Stimulated activated naive CD8-positive, alpha-beta T cell treated with anti-CD3 and anti-CD28 coated beads, Interleukin-15, Interleukin-2, amounts not matched to agents 100 ng/mL and 50 ng/mL, for 24 hours (primary cell): ENCODE data around the gene MMP17.
A peak's percentile ranks its signal among the peaks of the same experiment; 100 is the strongest.

Source experiments
- H3K27ac Mint-ChIP-seq: one replicate; pipeline ENCODE4 v1.8.0; 2021; ENCODE audit warnings: mild to moderate bottlenecking, mixed read lengths
- H3K27me3 Mint-ChIP-seq: one replicate; pipeline ENCODE4 v1.8.0; 2021; ENCODE audit warnings: mixed read lengths
- H3K36me3 Mint-ChIP-seq: one replicate; pipeline ENCODE4 v1.8.0; 2021; ENCODE audit warnings: low read depth, mixed read lengths
- H3K4me1 Mint-ChIP-seq: one replicate; pipeline ENCODE4 v1.8.0; 2021; ENCODE audit warnings: low read depth, mixed read lengths
- H3K4me3 Mint-ChIP-seq: one replicate; pipeline ENCODE4 v1.8.0; 2021; ENCODE audit warnings: mild to moderate bottlenecking, mixed read lengths
- H3K9me3 Mint-ChIP-seq: one replicate; pipeline ENCODE4 v1.8.0; 2021; ENCODE audit warnings: mixed read lengths

The MMP17 gene

GRCh38 chr12:131844656-131845055, 16.5 kb downstream of the MMP17 start:
- no peaks in the 10 kb centered on the region for H3K9me3 Mint-ChIP-seq
- no peak overlapping the region for H3K27ac Mint-ChIP-seq
- H3K4me3 Mint-ChIP-seq: no peak overlapping the region
- H3K27me3 Mint-ChIP-seq: no peaks in the 10 kb centered on the region
- no peaks in the 10 kb centered on the region for H3K4me1 Mint-ChIP-seq
- H3K36me3 Mint-ChIP-seq: no peaks in the 10 kb centered on the region

DNA sequence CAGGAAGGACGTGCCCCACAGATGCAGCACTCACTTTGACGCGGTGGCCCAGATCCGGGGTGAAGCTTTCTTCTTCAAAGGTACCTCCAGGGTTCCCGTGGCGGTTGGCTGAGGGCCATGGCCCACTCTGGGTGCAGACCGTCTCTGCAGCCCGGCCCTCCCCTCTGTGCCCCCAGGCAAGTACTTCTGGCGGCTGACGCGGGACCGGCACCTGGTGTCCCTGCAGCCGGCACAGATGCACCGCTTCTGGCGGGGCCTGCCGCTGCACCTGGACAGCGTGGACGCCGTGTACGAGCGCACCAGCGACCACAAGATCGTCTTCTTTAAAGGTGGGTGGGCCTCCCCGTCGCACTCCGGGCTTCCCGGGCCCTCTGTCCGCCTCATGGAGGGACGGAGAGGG, 16.9 kb downstream of the MMP17 start:
- Mint-ChIP-seq H3K4me1 (no peaks in the 10 kb centered on the region), H3K9me3 (no peaks in the 10 kb centered on the region), H3K27me3 (no peaks in the 10 kb centered on the region), H3K27ac (no peak overlapping the region), H3K4me3 (no peak overlapping the region), H3K36me3 (no peaks in the 10 kb centered on the region)

DNA sequence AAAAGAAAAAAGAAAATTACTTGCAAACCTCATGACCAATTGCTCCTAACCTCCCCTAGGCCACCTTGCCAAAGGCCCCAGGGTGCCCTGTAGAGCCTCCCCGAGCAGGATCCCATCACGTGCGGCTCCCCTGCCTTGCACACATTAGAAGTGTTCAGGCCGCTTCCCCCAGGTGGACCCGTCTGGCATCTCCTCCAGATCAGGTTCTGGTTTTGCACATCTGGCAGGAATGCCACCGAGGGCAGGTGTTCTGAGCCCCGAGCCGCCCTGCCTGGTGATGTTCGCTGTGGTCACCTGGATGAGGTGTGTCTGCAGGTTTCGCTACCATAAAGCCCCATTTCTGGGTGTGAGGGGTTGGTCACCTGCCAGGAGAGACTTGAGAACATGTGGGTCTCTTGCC, 19.3 kb downstream of the MMP17 start:
- H3K27me3 Mint-ChIP-seq: no peaks in the 10 kb centered on the region
- H3K27ac Mint-ChIP-seq: no peak overlapping the region
- no peaks in the 10 kb centered on the region for H3K36me3 Mint-ChIP-seq
- H3K9me3 Mint-ChIP-seq: no peaks in the 10 kb centered on the region
- H3K4me1 Mint-ChIP-seq: no peaks in the 10 kb centered on the region
- H3K4me3 Mint-ChIP-seq: no peak overlapping the region

DNA sequence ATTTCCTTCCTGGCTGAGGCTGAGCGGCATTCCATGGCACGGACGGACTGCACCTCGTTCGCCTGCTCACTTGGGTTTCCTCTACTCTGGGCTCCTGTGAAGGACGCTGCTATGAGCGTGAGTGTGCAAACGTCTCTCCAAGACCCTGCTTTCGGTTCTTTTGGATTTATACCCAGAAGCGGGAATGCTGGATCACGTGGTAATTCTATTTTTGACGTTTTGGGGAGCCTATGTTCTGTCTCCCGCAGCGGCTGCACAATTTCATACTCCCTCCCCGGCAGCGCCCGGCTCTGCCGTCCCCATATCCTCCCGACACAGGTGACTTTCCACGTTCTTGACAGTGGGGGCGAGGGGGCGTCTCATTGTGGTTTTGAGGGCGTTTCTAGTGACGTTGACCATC, 20.6 kb downstream of the MMP17 start:
- Mint-ChIP-seq H3K9me3 (no peaks in the 10 kb centered on the region), H3K4me1 (peaks cover 3% of the 10 kb centered on the region), H3K27ac (no peak overlapping the region), H3K27me3 (no peaks in the 10 kb centered on the region), H3K4me3 (no peak overlapping the region), H3K36me3 (no peaks in the 10 kb centered on the region)

DNA sequence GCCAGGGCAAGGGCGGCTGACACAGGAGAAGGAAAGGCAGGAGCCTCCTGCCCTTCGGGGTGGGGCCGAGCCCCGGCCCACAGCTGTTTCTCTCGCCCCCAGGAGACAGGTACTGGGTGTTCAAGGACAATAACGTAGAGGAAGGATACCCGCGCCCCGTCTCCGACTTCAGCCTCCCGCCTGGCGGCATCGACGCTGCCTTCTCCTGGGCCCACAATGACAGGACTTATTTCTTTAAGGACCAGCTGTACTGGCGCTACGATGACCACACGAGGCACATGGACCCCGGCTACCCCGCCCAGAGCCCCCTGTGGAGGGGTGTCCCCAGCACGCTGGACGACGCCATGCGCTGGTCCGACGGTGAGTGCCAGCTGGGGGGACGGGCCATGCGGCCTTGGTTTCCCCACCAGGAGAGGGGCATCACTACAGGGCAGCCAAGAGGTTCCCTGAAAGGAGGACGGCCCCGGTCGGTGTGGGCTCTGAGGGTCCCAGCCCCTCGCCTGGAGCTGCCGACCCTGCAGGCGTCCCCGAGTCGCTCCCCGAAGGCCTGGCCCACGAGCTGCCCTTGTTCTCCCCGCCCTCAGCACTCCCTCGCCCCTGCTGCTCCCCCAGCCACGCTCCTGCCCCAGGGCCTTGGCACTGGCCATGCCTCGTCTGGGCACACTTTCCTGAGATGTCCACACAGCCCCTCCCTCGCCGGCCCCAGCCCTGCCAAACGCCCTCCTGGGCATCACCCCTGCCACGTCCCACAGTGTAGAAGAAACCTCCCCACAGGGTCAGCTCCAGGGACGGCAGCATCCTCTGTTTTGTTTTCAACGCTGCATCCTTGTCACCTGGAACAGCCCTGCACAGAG, 21.7 kb downstream of the MMP17 start:
- Mint-ChIP-seq H3K9me3 (no peaks in the 10 kb centered on the region), H3K4me3 (no peak overlapping the region), H3K27ac (no peak overlapping the region), H3K4me1 (peaks cover 3% of the 10 kb centered on the region), H3K36me3 (no peaks in the 10 kb centered on the region), H3K27me3 (no peaks in the 10 kb centered on the region)

- H3K9me3 Mint-ChIP-seq: no peaks in the 10 kb centered on the region
- H3K36me3 Mint-ChIP-seq: no peaks in the 10 kb centered on the region
- no peak overlapping the region for H3K27ac Mint-ChIP-seq
- no peak overlapping the region for H3K4me3 Mint-ChIP-seq
- H3K27me3 Mint-ChIP-seq: no peaks in the 10 kb centered on the region
- H3K4me1 Mint-ChIP-seq: peaks cover 3% of the 10 kb centered on the region
Measured at GRCh38 chr12:131850856-131851559, 22.8 kb downstream of the MMP17 start.

GRCh38 chr12:131851741-131852550, 23.8 kb downstream of the MMP17 start:
- H3K4me1 Mint-ChIP-seq: peaks cover 3% of the 10 kb centered on the region
- no peaks in the 10 kb centered on the region for H3K27me3 Mint-ChIP-seq
- no peaks in the 10 kb centered on the region for H3K9me3 Mint-ChIP-seq
- H3K4me3 Mint-ChIP-seq: no peak overlapping the region
- no peak overlapping the region for H3K27ac Mint-ChIP-seq
- no peaks in the 10 kb centered on the region for H3K36me3 Mint-ChIP-seq

DNA sequence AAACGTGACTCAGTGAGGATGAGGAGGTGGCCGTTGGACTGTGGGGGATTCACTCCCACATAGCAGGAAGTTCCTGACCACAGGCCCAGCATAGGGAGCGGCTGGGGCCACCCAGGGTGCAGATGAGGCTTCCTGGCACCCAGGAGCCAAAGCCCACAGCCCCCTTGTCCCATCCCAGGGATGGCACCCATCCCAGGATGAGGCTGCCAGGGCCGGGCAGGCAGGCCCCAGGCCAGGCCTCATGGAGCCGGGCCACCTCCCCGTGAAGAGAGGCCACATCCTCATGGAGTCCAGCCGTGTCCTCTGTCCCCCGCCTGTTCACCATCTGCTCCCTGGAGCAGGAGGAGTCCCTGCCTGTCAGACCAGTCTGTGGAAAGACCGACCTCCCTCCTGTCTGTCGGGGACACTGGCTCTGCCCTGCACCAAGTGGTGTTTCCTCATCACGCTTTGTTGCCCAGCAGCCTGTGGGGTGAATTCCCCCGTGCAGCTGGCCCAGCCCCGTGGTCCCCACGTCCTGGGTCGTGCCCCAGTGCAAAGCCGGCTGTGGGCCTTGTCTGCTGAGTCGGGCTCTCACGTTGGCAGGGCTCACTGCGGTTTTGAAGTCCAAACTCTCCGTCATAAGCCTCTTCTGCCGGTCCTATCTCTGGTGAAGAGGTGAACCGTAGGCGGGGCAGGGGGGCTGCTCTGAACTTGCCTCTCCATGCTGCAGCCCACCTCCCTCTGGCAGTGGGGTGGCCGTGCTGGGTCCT, 24.5 kb downstream of the MMP17 start:
- H3K27me3 Mint-ChIP-seq: no peaks in the 10 kb centered on the region
- no peaks in the 10 kb centered on the region for H3K9me3 Mint-ChIP-seq
- no peak overlapping the region for H3K27ac Mint-ChIP-seq
- H3K4me1 Mint-ChIP-seq: peaks cover 3% of the 10 kb centered on the region
- no peaks in the 10 kb centered on the region for H3K36me3 Mint-ChIP-seq
- no peak overlapping the region for H3K4me3 Mint-ChIP-seq

DNA sequence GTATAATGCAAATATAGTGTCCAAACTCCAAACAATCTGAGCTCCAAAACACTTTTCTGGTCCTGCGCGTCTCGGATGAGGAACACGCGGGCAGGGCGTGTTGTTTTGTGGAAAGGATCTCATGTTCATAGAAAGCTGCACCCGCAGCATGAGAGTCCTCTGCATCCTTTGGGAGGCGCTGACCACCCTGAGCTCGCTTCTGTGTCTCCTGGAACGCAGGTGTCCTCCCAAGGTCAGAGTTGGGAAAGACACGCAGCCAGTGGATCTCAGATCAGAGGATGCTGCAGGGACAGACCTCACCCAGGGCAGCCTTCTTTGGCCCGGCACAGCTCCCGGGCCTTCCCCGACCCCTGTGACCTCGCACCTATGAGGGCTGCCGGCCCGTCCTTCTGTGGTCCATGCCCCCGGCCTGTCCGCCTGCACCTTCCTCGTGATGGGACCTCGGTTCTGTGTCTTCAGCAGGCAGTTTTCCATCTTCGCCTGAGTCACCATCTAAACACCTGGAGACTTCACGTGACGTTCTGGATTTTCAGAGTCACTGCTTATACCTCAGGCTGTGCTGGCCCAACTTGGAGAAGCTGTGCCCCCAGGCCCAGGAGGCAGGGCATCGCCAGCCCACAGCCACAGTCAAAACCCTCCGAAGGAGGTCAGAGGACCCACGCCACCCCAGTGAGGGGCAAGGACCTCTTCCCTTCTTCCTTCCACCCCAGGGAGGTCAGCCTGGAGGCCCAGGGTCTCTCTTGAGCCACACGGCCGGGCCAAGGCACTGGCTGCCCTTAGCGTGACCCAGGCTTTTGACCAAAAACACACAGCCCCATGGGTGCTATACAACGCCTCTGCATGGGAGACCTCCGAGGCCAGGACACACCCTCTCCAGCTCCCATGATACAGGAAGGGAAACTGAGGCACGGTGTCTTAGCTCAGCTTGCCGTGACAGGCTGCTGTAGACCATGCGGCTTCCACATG, 25.9 kb downstream of the MMP17 start:
- peaks cover 3% of the 10 kb centered on the region for H3K4me1 Mint-ChIP-seq
- no peaks in the 10 kb centered on the region for H3K36me3 Mint-ChIP-seq
- H3K9me3 Mint-ChIP-seq: no peaks in the 10 kb centered on the region
- no peak overlapping the region for H3K27ac Mint-ChIP-seq
- H3K27me3 Mint-ChIP-seq: no peaks in the 10 kb centered on the region
- H3K4me3 Mint-ChIP-seq: no peak overlapping the region

DNA sequence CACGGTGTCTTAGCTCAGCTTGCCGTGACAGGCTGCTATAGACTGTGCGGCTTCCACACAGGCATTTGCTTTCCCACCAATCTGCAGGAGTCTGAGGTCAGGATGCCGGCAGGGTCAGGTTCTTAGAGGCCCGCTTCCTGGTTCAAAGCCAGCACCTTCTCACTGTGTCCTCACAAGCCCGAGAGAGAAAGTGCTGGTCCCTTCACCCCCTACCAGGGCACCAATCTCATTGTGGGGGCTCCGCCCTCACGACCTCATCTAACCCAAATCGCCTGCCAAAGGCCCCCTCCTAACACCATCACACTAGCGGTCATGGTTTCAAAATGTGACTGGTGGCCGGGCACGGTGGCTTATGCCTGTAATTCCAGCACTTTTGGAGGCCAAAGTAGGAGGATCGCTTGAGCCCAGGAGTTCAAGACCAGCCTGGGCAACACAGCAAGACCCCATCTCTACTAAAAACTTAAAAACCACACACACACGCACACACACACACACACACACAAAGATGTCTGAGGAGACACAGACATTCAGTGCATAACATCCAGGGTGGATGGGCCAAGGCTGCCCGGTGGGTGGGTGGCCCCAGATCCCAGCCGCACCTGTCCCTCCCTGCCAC, 26.8 kb downstream of the MMP17 start:
- Mint-ChIP-seq H3K27ac (no peak overlapping the region), H3K9me3 (no peaks in the 10 kb centered on the region), H3K36me3 (no peaks in the 10 kb centered on the region), H3K4me1 (peaks cover 3% of the 10 kb centered on the region), H3K27me3 (no peaks in the 10 kb centered on the region), H3K4me3 (no peak overlapping the region)

- H3K36me3 Mint-ChIP-seq: no peaks in the 10 kb centered on the region
- no peak overlapping the region for H3K27ac Mint-ChIP-seq
- no peaks in the 10 kb centered on the region for H3K9me3 Mint-ChIP-seq
- H3K27me3 Mint-ChIP-seq: no peaks in the 10 kb centered on the region
- H3K4me3 Mint-ChIP-seq: no peak overlapping the region
- peaks cover 3% of the 10 kb centered on the region for H3K4me1 Mint-ChIP-seq
Measured at GRCh38 chr12:131855521-131856142, 27.4 kb downstream of the MMP17 start.

DNA sequence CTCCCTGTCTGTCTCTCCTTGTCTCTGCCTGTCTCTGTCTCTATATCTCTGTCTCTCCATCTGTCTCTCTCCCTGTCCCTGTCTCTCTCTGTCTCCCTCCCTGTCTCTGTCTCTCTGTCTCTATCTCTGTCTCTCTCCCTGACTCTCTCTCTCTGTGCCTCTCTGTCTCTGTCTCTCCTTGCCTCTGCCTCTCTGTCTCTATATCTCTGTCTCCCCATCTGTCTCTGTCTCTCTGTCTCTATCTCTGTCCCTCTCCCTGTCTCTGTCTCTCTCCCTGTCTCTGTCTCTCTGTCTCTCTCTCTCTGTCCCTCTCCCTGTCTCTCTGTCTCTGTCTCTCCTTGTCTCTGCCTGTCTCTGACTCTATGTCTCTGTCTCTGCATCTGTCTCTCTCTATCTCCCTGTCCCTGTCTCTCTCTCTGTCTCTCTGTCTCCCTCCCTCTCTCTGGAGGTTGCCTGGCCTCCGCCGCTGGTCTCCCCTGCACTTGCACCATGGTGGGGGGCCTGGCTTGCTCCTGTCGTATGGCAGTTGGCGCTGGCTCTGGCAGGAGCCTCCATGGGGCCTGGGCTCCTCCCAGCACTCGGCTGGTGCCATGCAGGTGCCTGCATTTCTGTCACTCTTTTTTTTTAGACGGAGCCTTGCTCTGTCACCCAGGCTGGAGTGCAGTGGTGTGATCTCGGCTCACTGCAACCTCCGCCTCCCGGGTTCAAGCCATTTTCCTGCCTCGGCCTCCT, 28.3 kb downstream of the MMP17 start:
- peaks cover 3% of the 10 kb centered on the region for H3K4me1 Mint-ChIP-seq
- H3K4me3 Mint-ChIP-seq: no peak overlapping the region
- no peaks in the 10 kb centered on the region for H3K9me3 Mint-ChIP-seq
- peak overlapping the region; percentile 39 for H3K27ac Mint-ChIP-seq
- H3K27me3 Mint-ChIP-seq: no peaks in the 10 kb centered on the region
- no peaks in the 10 kb centered on the region for H3K36me3 Mint-ChIP-seq
